ENCODE results near the gene SEC22A. TPM values are rescaled to one million over a fixed set of nuclear protein-coding genes. Genes with fewer than 3 reads are reported as not detected.

SEC22A gene
- total and polyA plus RNA-seq, 2 of the 8 experiments (the other 6 are each of a cell fraction or from before 2014, with no cell fraction given), result 10.6 to 17.1 TPM

DNA sequence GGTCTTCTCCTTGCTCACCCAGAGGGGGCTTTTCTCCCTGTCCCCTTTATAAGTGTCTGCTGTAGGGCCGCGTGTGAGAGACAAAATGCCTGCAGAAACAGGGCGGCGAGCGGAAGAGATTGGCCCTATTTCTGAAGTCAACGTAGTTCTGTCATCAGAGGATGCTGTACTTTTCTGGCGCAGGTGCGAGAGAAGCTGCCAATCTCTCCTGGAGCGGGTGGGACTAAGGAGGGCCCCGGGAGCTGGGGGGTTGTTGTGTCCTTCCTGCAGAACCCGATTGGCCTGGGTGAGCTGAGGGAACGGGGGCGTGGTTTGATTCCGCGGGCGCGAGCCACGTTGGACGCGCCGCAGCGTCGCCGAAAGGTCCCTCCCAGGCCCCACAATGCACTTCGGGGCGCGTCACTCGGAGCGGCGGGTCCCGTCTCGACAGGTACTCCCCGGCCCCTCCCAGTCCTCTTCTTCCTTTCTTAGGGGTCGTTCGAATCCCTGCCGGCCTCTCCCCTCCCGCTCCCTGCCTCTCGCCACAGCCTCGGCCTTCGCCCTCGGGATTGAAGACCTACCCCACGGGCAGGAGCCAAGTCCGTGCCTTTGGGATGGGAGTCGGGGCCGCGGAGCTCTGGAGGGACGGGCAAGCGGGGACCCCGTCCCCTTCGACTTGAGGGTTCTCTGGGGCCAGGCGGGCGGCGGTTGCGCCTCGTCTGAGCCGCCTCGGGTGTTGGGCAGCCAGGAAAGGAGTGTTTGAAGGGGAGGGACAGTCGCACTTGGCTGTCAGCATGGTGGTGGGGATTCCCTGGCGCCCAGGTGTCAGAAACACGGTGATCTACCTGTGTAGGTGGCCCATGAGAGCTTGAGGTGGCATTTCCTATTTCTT lies at the start of gene SEC22A (continued):
- TF ChIP-seq, protein P1, sequence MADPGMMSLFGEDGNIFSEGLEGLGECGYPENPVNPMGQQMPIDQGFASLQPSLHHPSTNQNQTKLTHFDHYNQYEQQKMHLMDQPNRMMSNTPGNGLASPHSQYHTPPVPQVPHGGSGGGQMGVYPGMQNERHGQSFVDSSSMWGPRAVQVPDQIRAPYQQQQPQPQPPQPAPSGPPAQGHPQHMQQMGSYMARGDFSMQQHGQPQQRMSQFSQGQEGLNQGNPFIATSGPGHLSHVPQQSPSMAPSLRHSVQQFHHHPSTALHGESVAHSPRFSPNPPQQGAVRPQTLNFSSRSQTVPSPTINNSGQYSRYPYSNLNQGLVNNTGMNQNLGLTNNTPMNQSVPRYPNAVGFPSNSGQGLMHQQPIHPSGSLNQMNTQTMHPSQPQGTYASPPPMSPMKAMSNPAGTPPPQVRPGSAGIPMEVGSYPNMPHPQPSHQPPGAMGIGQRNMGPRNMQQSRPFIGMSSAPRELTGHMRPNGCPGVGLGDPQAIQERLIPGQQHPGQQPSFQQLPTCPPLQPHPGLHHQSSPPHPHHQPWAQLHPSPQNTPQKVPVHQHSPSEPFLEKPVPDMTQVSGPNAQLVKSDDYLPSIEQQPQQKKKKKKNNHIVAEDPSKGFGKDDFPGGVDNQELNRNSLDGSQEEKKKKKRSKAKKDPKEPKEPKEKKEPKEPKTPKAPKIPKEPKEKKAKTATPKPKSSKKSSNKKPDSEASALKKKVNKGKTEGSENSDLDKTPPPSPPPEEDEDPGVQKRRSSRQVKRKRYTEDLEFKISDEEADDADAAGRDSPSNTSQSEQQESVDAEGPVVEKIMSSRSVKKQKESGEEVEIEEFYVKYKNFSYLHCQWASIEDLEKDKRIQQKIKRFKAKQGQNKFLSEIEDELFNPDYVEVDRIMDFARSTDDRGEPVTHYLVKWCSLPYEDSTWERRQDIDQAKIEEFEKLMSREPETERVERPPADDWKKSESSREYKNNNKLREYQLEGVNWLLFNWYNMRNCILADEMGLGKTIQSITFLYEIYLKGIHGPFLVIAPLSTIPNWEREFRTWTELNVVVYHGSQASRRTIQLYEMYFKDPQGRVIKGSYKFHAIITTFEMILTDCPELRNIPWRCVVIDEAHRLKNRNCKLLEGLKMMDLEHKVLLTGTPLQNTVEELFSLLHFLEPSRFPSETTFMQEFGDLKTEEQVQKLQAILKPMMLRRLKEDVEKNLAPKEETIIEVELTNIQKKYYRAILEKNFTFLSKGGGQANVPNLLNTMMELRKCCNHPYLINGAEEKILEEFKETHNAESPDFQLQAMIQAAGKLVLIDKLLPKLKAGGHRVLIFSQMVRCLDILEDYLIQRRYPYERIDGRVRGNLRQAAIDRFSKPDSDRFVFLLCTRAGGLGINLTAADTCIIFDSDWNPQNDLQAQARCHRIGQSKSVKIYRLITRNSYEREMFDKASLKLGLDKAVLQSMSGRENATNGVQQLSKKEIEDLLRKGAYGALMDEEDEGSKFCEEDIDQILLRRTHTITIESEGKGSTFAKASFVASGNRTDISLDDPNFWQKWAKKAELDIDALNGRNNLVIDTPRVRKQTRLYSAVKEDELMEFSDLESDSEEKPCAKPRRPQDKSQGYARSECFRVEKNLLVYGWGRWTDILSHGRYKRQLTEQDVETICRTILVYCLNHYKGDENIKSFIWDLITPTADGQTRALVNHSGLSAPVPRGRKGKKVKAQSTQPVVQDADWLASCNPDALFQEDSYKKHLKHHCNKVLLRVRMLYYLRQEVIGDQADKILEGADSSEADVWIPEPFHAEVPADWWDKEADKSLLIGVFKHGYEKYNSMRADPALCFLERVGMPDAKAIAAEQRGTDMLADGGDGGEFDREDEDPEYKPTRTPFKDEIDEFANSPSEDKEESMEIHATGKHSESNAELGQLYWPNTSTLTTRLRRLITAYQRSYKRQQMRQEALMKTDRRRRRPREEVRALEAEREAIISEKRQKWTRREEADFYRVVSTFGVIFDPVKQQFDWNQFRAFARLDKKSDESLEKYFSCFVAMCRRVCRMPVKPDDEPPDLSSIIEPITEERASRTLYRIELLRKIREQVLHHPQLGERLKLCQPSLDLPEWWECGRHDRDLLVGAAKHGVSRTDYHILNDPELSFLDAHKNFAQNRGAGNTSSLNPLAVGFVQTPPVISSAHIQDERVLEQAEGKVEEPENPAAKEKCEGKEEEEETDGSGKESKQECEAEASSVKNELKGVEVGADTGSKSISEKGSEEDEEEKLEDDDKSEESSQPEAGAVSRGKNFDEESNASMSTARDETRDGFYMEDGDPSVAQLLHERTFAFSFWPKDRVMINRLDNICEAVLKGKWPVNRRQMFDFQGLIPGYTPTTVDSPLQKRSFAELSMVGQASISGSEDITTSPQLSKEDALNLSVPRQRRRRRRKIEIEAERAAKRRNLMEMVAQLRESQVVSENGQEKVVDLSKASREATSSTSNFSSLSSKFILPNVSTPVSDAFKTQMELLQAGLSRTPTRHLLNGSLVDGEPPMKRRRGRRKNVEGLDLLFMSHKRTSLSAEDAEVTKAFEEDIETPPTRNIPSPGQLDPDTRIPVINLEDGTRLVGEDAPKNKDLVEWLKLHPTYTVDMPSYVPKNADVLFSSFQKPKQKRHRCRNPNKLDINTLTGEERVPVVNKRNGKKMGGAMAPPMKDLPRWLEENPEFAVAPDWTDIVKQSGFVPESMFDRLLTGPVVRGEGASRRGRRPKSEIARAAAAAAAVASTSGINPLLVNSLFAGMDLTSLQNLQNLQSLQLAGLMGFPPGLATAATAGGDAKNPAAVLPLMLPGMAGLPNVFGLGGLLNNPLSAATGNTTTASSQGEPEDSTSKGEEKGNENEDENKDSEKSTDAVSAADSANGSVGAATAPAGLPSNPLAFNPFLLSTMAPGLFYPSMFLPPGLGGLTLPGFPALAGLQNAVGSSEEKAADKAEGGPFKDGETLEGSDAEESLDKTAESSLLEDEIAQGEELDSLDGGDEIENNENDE (IDR thresholded peaks at IDR 0.05; ENCODE audit: insufficient replicate concordance, low read length), result no peak
- TF ChIP-seq TEAD4 (IDR thresholded peaks at IDR 0.05; ENCODE audit: low read depth, low read length) (no peak), CREB1 (IDR thresholded peaks at IDR 0.05) (peak; percentile 98), KDM5A (IDR thresholded peaks at IDR 0.05; ENCODE audit: low read length) (0 out of 2 replicates have a peak, but pooled peaks have one; percentile 27), CBX8 (IDR thresholded peaks at IDR 0.05; ENCODE audit: borderline replicate concordance, low read depth, low read length) (no peak), NRF1 (IDR thresholded peaks at IDR 0.05; ENCODE audit: low read depth, low read length) (no peak), EGR1 (IDR thresholded peaks at IDR 0.05; ENCODE audit: borderline replicate concordance, low read depth, low read length) (no peak), ATF2 (IDR thresholded peaks at IDR 0.05; ENCODE audit: low read length) (no peak)
